HepG2 (cell line): ENCODE data around the gene RAP1A. TPM values are rescaled to one million over a fixed set of nuclear protein-coding genes. Genes with fewer than 3 reads are reported as not detected.

ENCODE experiments used
- ARNTL ChIP-seq: sonication (generic); formaldehyde crosslinking; IDR thresholded peaks from 2 replicates; pipeline ENCODE4 v1.4.0; 2020; ENCODE audit warnings: mild to moderate bottlenecking, missing genetic modification reagents
- BHLHE40 ChIP-seq: IDR thresholded peaks from 2 replicates; pipeline ENCODE4 v1.6.1; 2011; ENCODE audit warnings: low read length, improper control_type of control experiment
- CERS6 ChIP-seq: sonication (generic); formaldehyde crosslinking; IDR thresholded peaks from 2 replicates; pipeline ENCODE4 v1.5.0; 2020; ENCODE audit warnings: missing genetic modification reagents
- CREBL2 ChIP-seq: sonication (generic); formaldehyde crosslinking; IDR thresholded peaks from 2 replicates; pipeline ENCODE4 v1.8.1; 2023; ENCODE audit warnings: missing genetic modification reagents, mild to moderate bottlenecking, borderline replicate concordance
- DZIP1 ChIP-seq: sonication (generic); formaldehyde crosslinking; IDR thresholded peaks from 2 replicates; pipeline ENCODE4 v1.5.0; 2020; ENCODE audit warnings: mild to moderate bottlenecking, missing genetic modification reagents
- FOXK1 ChIP-seq: sonication (generic); formaldehyde crosslinking; IDR thresholded peaks from 2 replicates; pipeline ENCODE4 v1.4.0; 2020; ENCODE audit warnings: low read depth, missing genetic modification reagents, borderline replicate concordance
- FOXP4 ChIP-seq: sonication (generic); formaldehyde crosslinking; IDR thresholded peaks from 2 replicates; pipeline ENCODE4 v1.4.0; 2020; ENCODE audit warnings: missing genetic modification reagents
- HINFP ChIP-seq: sonication (generic); formaldehyde crosslinking; IDR thresholded peaks from 2 replicates; pipeline ENCODE4 v1.4.0; 2020; ENCODE audit warnings: low read depth, mild to moderate bottlenecking, missing genetic modification reagents
- KDM3A ChIP-seq: IDR thresholded peaks from 2 replicates; pipeline ENCODE4 v1.6.1; 2018; ENCODE audit warnings: low read depth, missing compliant biosample characterization
- KDM5B ChIP-seq: sonication (generic); formaldehyde crosslinking; IDR thresholded peaks from 2 replicates; pipeline ENCODE4 v1.4.0; 2020; ENCODE audit warnings: missing genetic modification reagents, mild to moderate bottlenecking, borderline replicate concordance
- MIER2 ChIP-seq: IDR thresholded peaks from 2 replicates; pipeline ENCODE4 v1.6.1; 2016; ENCODE audit warnings: missing biosample characterization, missing genetic modification reagents
- NCOA5 ChIP-seq: sonication (generic); formaldehyde crosslinking; IDR thresholded peaks from 2 replicates; pipeline ENCODE4 v1.4.0; 2020; ENCODE audit warnings: missing genetic modification reagents
- NFYC ChIP-seq: IDR thresholded peaks from 2 replicates; pipeline ENCODE4 v1.6.1; 2016; ENCODE audit warnings: missing genetic modification reagents, missing compliant biosample characterization
- SMARCE1 ChIP-seq: fragments of 450-650 bp; IDR thresholded peaks from 2 replicates; pipeline ENCODE4 v1.6.1; 2017; ENCODE audit warnings: borderline replicate concordance
- TAF1 ChIP-seq: sonication (generic); formaldehyde crosslinking; IDR thresholded peaks from 2 replicates; pipeline ENCODE4 v1.4.0; 2020; ENCODE audit warnings: missing genetic modification reagents
- XBP1 ChIP-seq: sonication (generic); formaldehyde crosslinking; IDR thresholded peaks from 2 replicates; pipeline ENCODE4 v1.5.0; 2020; ENCODE audit warnings: missing genetic modification reagents
- ZBTB1 ChIP-seq: sonication (generic); formaldehyde crosslinking; IDR thresholded peaks from 2 replicates; pipeline ENCODE4 v1.4.0; 2020; ENCODE audit warnings: missing genetic modification reagents, borderline replicate concordance
- ZBTB20 ChIP-seq: sonication (generic); formaldehyde crosslinking; IDR thresholded peaks from 2 replicates; pipeline ENCODE4 v1.8.1; 2023; ENCODE audit warnings: missing genetic modification reagents, low read depth, mild to moderate bottlenecking, borderline replicate concordance
- ZGPAT ChIP-seq: IDR thresholded peaks from 2 replicates; pipeline ENCODE4 v1.6.1; 2016; ENCODE audit warnings: mild to moderate bottlenecking
- ZNF660 ChIP-seq: sonication (generic); formaldehyde crosslinking; IDR thresholded peaks from 2 replicates; pipeline ENCODE4 v1.5.1; 2020; ENCODE audit warnings: mild to moderate bottlenecking, low read depth, missing genetic modification reagents, borderline replicate concordance
- polyA plus RNA-seq, 8 experiments: library from polyadenylated mRNA; depleted of rRNA in 3 of 8; stranded (reverse) in 7 of 8; unstranded in 1 of 8; fragments of >200 nt; fragmentation: Illumina TruSeq in 4 of 8; extraction: Trizol in 4 of 8; gene quantifications; 2 replicates each; pipeline versions ENCODE4 v1.2.1 to v1.2.3, GENCODE V29; 2011 to 2016; ENCODE audit warnings: low read depth in 4 of 8, missing spikeins in 1 of 8, mixed read lengths in 1 of 8; ENCODE audit not compliant: insufficient read depth in 1 of 8
- total RNA-seq, 5 experiments: library from RNA; depleted of rRNA; stranded (reverse); fragments of >200 nt; fragmentation: Illumina TruSeq; extraction: Trizol; gene quantifications; 2 replicates each; pipeline ENCODE4 v1.2.3, GENCODE V29; 2016; ENCODE audit warnings: low read depth in 1 of 5

The RAP1A gene
- total and polyA plus RNA-seq, 2 of the 13 experiments (the other 11 are each of a cell fraction or from before 2014, with no cell fraction given), result 19.0 to 20.7 TPM

- peak; percentile 91 for TF ChIP-seq TAF1 (CRISPR knock-in tag)
- TF ChIP-seq ZBTB20 (CRISPR knock-in tag), result peak; percentile 39; the same call in 1 of the 2 replicates
- TF ChIP-seq HINFP, result peak; percentile 68; the same call in 1 of the 2 replicates
- peak; percentile 95 for TF ChIP-seq ZGPAT (CRISPR knock-in tag)
- no peak for TF ChIP-seq CERS6 (CRISPR knock-in tag)
- no peak; the same call in 1 of the 2 replicates for TF ChIP-seq CREBL2 (CRISPR knock-in tag)
- TF ChIP-seq BHLHE40, result peak; percentile 88
- no peak for TF ChIP-seq NCOA5
- TF ChIP-seq KDM3A (CRISPR knock-in tag), result peak; percentile 71; the same call in 1 of the 2 replicates
- TF ChIP-seq MIER2 (CRISPR knock-in tag), result 0 out of 2 replicates have a peak, but pooled peaks have one; percentile 34
- TF ChIP-seq DZIP1 (CRISPR knock-in tag), result no peak
- no peak for TF ChIP-seq ZNF660 (CRISPR knock-in tag)
- TF ChIP-seq ZBTB1 (CRISPR knock-in tag), result no peak; the same call in 1 of the 2 replicates
- TF ChIP-seq SMARCE1, result no peak
- TF ChIP-seq NFYC (CRISPR knock-in tag), result no peak
- peak; percentile 86; the same call in 1 of the 2 replicates for TF ChIP-seq KDM5B (CRISPR knock-in tag)
- peak; percentile 50; the same call in 1 of the 2 replicates for TF ChIP-seq FOXK1 (CRISPR knock-in tag)
- TF ChIP-seq ARNTL, result peak; percentile 72; the same call in 1 of the 2 replicates
- TF ChIP-seq XBP1 (CRISPR knock-in tag), result no peak
- peak; percentile 68 for TF ChIP-seq FOXP4 (CRISPR knock-in tag)
Observed at GRCh38 chr1:111755331-111756123, 135.9 kb downstream of the RAP1A start, which contains the start of gene DDX20 (continued).
